ENCODE results near the gene PPFIBP1.

GRCh38 chr12:27631813-27632491, 107.9 kb downstream of the PPFIBP1 start:
- no peak for TF ChIP-seq POLR2A (IDR thresholded peaks at IDR 0.05; ENCODE audit: low read length)
- TF ChIP-seq CTCF (IDR thresholded peaks at IDR 0.05), result no peak

All from A549 (cell line).